OCI-LY1 (cell line): ENCODE measurements around the gene CLTB.

Source experiments
- H2AFZ ChIP-seq: fragments of 200-600 bp; sonication (generic), shearing (Covaris generic); 2 replicates; pipeline ENCODE4 v1.6.0; 2014; ENCODE audit warnings: antibody characterized with exemption, mild to moderate bottlenecking, low read length
- H3F3A ChIP-seq: fragments of 200-600 bp; sonication (generic), shearing (Covaris generic); 2 replicates; pipeline ENCODE4 v1.6.0; 2014; ENCODE audit warnings: mild to moderate bottlenecking, antibody characterized with exemption, low read length, moderate library complexity; ENCODE audit not compliant: insufficient read depth
- H3K27ac ChIP-seq: fragments of 200-600 bp; sonication (generic); 2 replicates; pipeline ENCODE4 v1.5.1; 2014; ENCODE audit warnings: low read length, mixed run types, mild to moderate bottlenecking, low read depth; ENCODE audit not compliant: poor library complexity, severe bottlenecking
- H3K27me3 ChIP-seq: fragments of 200-600 bp; sonication (generic); 2 replicates; pipeline ENCODE4 v1.6.0; 2014; ENCODE audit warnings: antibody characterized with exemption, mild to moderate bottlenecking, low read length, moderate library complexity; ENCODE audit not compliant: insufficient read depth
- H3K36me3 ChIP-seq: fragments of 200-600 bp; sonication (generic); 2 replicates; pipeline ENCODE4 v1.6.1; 2014; ENCODE audit warnings: mild to moderate bottlenecking, antibody characterized with exemption, low read length, moderate library complexity, mixed read lengths; ENCODE audit not compliant: insufficient read depth
- H3K4me1 ChIP-seq: fragments of 200-600 bp; sonication (generic); 2 replicates; pipeline ENCODE4 v1.5.1; 2014; ENCODE audit warnings: mild to moderate bottlenecking, low read length, moderate library complexity; ENCODE audit not compliant: insufficient read depth, severe bottlenecking
- H3K4me2 ChIP-seq: fragments of 200-600 bp; sonication (generic), shearing (Covaris generic); 2 replicates; pipeline ENCODE4 v1.6.1; 2014; ENCODE audit warnings: low read length
- H3K4me3 ChIP-seq: fragments of 200-600 bp; sonication (generic); 2 replicates; pipeline ENCODE4 v1.5.1; 2014; ENCODE audit warnings: low read length, low read depth, mild to moderate bottlenecking, mixed read lengths; ENCODE audit not compliant: poor library complexity, severe bottlenecking
- H3K79me2 ChIP-seq: fragments of 200-600 bp; shearing (Covaris generic); 2 replicates; pipeline ENCODE4 v1.6.1; 2016; ENCODE audit warnings: mixed run types, low read length, mixed read lengths; ENCODE audit not compliant: insufficient read depth
- H3K9ac ChIP-seq: fragments of 200-600 bp; sonication (generic), shearing (Covaris generic); 2 replicates; pipeline ENCODE4 v1.6.1; 2014; ENCODE audit warnings: mild to moderate bottlenecking, low read length, mixed read lengths
- H3K9me2 ChIP-seq: fragments of 200-600 bp; sonication (generic), shearing (Covaris generic); 2 replicates; pipeline ENCODE4 v1.6.1; 2014; ENCODE audit warnings: low read depth, mild to moderate bottlenecking, low read length, mixed read lengths
- H3K9me3 ChIP-seq: fragments of 200-600 bp; shearing (Covaris generic); 2 replicates; pipeline ENCODE4 v1.6.1; 2014; ENCODE audit warnings: low read length, mixed read lengths
- H4K20me1 ChIP-seq: fragments of 200-600 bp; sonication (generic), shearing (Covaris generic); 2 replicates; pipeline ENCODE4 v1.6.0; 2016; ENCODE audit warnings: mild to moderate bottlenecking, low read length; ENCODE audit not compliant: insufficient read depth
- CTCF ChIP-seq: fragments of 200-600 bp; sonication (generic), shearing (Covaris generic); IDR thresholded peaks from 2 replicates; pipeline ENCODE4 v1.5.1; 2017; ENCODE audit warnings: mild to moderate bottlenecking, antibody characterized with exemption, low read length, moderate library complexity, mixed read lengths
- EZH2 ChIP-seq: fragments of 200-600 bp; sonication (generic), shearing (Covaris generic); IDR thresholded peaks from 2 replicates; pipeline ENCODE4 v1.8.0; 2017; ENCODE audit warnings: borderline replicate concordance, mixed run types, mild to moderate bottlenecking, antibody characterized with exemption, low read length, moderate library complexity, mixed read lengths

The CLTB gene

GRCh38 chr5:176383961-176384360 is 32.4 kb downstream of the CLTB start:
- H3K36me3 ChIP-seq = peaks cover 86% of the 10 kb centered on the region
- no peak overlapping the region for H3K9ac ChIP-seq
- H3K4me3 ChIP-seq = no peak overlapping the region
- peaks cover 7% of the 10 kb centered on the region; the same call in 1 of the 2 replicates for H3F3A ChIP-seq
- H4K20me1 ChIP-seq = no peaks in the 10 kb centered on the region
- H3K9me3 ChIP-seq = no peaks in the 10 kb centered on the region
- no peak overlapping the region for H3K27ac ChIP-seq
- H3K27me3 ChIP-seq = no peaks in the 10 kb centered on the region
- H3K79me2 ChIP-seq = peaks cover 30% of the 10 kb centered on the region
- H3K4me2 ChIP-seq = no peak overlapping the region
- no peak for TF ChIP-seq CTCF
- no peak for TF ChIP-seq EZH2
- no peaks in the 10 kb centered on the region for H3K9me2 ChIP-seq
- peaks cover 19% of the 10 kb centered on the region for H3K4me1 ChIP-seq
- H2AFZ ChIP-seq = no peak overlapping the region

DNA sequence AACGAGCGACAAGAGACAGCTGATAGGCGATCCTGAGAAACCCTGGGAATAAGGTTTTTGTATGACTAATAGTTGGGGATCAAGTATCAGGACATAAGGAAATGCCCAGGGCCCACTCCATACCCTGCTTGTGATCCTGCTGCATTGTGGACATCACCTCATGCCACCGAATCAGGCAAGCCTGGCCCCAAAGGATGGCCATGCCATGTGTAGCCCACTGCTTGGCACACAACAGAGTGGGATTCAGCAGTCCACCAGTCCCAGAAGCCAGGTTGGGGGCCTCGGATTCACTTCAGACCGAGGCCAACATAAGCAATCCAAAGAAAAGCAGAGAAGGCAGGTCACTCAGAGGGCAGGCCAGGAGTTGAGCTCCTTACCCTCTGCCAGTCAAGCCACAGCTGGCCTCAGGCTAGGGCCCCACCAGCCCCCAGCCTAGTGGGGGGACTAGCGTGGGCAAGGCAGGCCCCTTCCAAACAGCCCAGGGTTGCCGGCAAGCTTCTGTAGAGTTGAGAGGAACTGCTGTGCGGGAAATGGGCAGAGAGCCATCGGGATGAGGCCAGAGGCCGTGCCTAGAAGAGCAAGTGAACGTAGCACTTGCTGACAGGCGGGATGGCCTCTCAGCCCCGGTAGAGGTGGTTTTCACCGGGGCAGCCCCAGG is 33.0 kb downstream of the CLTB start:
- Histone ChIP-seq H3K4me3 (no peak overlapping the region), H3K9me2 (no peaks in the 10 kb centered on the region), H3K4me1 (peaks cover 19% of the 10 kb centered on the region), H3K9ac (no peak overlapping the region), H3K79me2 (peaks cover 30% of the 10 kb centered on the region), H4K20me1 (no peaks in the 10 kb centered on the region), H3K4me2 (no peak overlapping the region), H3K9me3 (no peaks in the 10 kb centered on the region), H2AFZ (no peak overlapping the region), H3K36me3 (peaks cover 86% of the 10 kb centered on the region), H3F3A (peaks cover 7% of the 10 kb centered on the region; the same call in 1 of the 2 replicates), H3K27me3 (no peaks in the 10 kb centered on the region), H3K27ac (no peak overlapping the region)
- TF ChIP-seq CTCF (no peak), EZH2 (no peak)

GRCh38 chr5:176382721-176383120 is 33.6 kb downstream of the CLTB start:
- Histone ChIP-seq H3K27me3 (no peaks in the 10 kb centered on the region), H3K27ac (no peak overlapping the region), H3K9me3 (no peaks in the 10 kb centered on the region), H3F3A (peaks cover 7% of the 10 kb centered on the region; the same call in 1 of the 2 replicates), H3K36me3 (peaks cover 81% of the 10 kb centered on the region), H3K9me2 (no peaks in the 10 kb centered on the region), H3K79me2 (peaks cover 23% of the 10 kb centered on the region), H3K4me1 (peaks cover 19% of the 10 kb centered on the region), H4K20me1 (no peaks in the 10 kb centered on the region), H3K9ac (no peak overlapping the region), H2AFZ (no peak overlapping the region), H3K4me2 (no peak overlapping the region), H3K4me3 (no peak overlapping the region)
- TF ChIP-seq EZH2 (no peak), CTCF (no peak)
